H9 (cell line): ENCODE data around the gene WFDC12. TPM values are rescaled to one million over a fixed set of nuclear protein-coding genes. Genes with fewer than 3 reads are reported as not detected.

Experiments used
- DNase-seq: peaks from one replicate; pipeline ENCODE4 v3.0.0-alpha.2; 2017
- H2AFZ ChIP-seq: one replicate; pipeline ENCODE4 v1.6.1; 2013; ENCODE audit warnings: mild to moderate bottlenecking, low read length, control low read depth, moderate library complexity
- H2AK5ac ChIP-seq: 2 replicates; pipeline ENCODE4 v1.6.1; 2013; ENCODE audit warnings: low read length, control low read depth, mixed read lengths; ENCODE audit not compliant: insufficient read length
- H2BK120ac ChIP-seq: one replicate; pipeline ENCODE4 v1.6.1; 2013; ENCODE audit warnings: low read depth, mild to moderate bottlenecking, low read length, control low read depth, inconsistent platforms; ENCODE audit not compliant: poor library complexity, severe bottlenecking
- H2BK12ac ChIP-seq: 2 replicates; pipeline ENCODE4 v1.6.1; 2013; ENCODE audit warnings: low read length, control low read depth, mixed read lengths, low read depth; ENCODE audit not compliant: insufficient read length
- H2BK15ac ChIP-seq: 2 replicates; pipeline ENCODE4 v1.6.1; 2013; ENCODE audit warnings: low read depth, low read length, control low read depth
- H2BK20ac ChIP-seq: one replicate; pipeline ENCODE4 v1.6.1; 2013; ENCODE audit warnings: low read depth, mild to moderate bottlenecking, low read length, control low read depth, inconsistent platforms; ENCODE audit not compliant: poor library complexity, severe bottlenecking
- H2BK5ac ChIP-seq: 2 replicates; pipeline ENCODE4 v1.6.1; 2013; ENCODE audit warnings: low read length, control low read depth, mixed read lengths; ENCODE audit not compliant: insufficient read length
- H3K14ac ChIP-seq: 2 replicates; pipeline ENCODE4 v1.6.1; 2013; ENCODE audit warnings: low read length, control low read depth; ENCODE audit not compliant: insufficient read depth
- H3K18ac ChIP-seq: 2 replicates; pipeline ENCODE4 v1.6.1; 2013; ENCODE audit warnings: low read depth, mild to moderate bottlenecking, mixed read lengths, low read length, control low read depth; ENCODE audit not compliant: insufficient read length
- H3K23ac ChIP-seq: 2 replicates; pipeline ENCODE4 v1.6.1; 2013; ENCODE audit warnings: low read length, control low read depth, mixed read lengths, low read depth; ENCODE audit not compliant: insufficient read length
- H3K23me2 ChIP-seq: 2 replicates; pipeline ENCODE4 v1.6.1; 2013; ENCODE audit warnings: low read depth, mild to moderate bottlenecking, mixed read lengths, low read length, control low read depth; ENCODE audit not compliant: insufficient read length, poor library complexity, severe bottlenecking
- H3K27ac ChIP-seq: 2 replicates; pipeline ENCODE4 v1.5.1; 2013; ENCODE audit warnings: low read length, control low read depth, mixed read lengths, low read depth; ENCODE audit not compliant: insufficient read length
- H3K27me3 ChIP-seq: 2 replicates; pipeline ENCODE4 v1.6.1; 2013; ENCODE audit warnings: low read length, control low read depth, inconsistent platforms; ENCODE audit not compliant: insufficient read depth
- H3K4ac ChIP-seq: 2 replicates; pipeline ENCODE4 v1.6.1; 2013; ENCODE audit warnings: low read depth, mild to moderate bottlenecking, control low read depth, inconsistent platforms, low read length, moderate library complexity
- H3K4me1 ChIP-seq: 2 replicates; pipeline ENCODE4 v1.6.1; 2013; ENCODE audit warnings: low read length, control low read depth, inconsistent platforms; ENCODE audit not compliant: insufficient read depth
- H3K4me2 ChIP-seq: 2 replicates; pipeline ENCODE4 v1.6.1; 2013; ENCODE audit warnings: low read length, control low read depth, mixed read lengths; ENCODE audit not compliant: insufficient read length, insufficient read depth
- H3K56ac ChIP-seq: 2 replicates; pipeline ENCODE4 v1.6.1; 2013; ENCODE audit warnings: low read depth, mild to moderate bottlenecking, mixed read lengths, low read length, control low read depth; ENCODE audit not compliant: insufficient read length
- H3K79me1 ChIP-seq: 2 replicates; pipeline ENCODE4 v1.6.1; 2013; ENCODE audit warnings: low read depth, mild to moderate bottlenecking, moderate library complexity, low read length, control low read depth, inconsistent platforms; ENCODE audit not compliant: insufficient read depth, poor library complexity, severe bottlenecking
- H3K79me2 ChIP-seq: 2 replicates; pipeline ENCODE4 v1.6.1; 2013; ENCODE audit warnings: low read length, control low read depth, inconsistent platforms; ENCODE audit not compliant: insufficient read depth
- H3K9ac ChIP-seq: 2 replicates; pipeline ENCODE4 v1.6.1; 2013; ENCODE audit warnings: low read length, control low read depth, mixed read lengths; ENCODE audit not compliant: insufficient read length; ENCODE audit errors: extremely low read depth
- H3K9me3 ChIP-seq: one replicate; pipeline ENCODE4 v1.6.1; 2013; ENCODE audit warnings: low read depth, low read length, inconsistent platforms; ENCODE audit not compliant: control insufficient read depth
- H3T11ph ChIP-seq: one replicate; pipeline ENCODE4 v1.6.1; 2013; ENCODE audit warnings: mild to moderate bottlenecking, low read length, control low read depth, inconsistent platforms
- H4K20me1 ChIP-seq: one replicate; pipeline ENCODE4 v1.6.1; 2013; ENCODE audit not compliant: control insufficient read depth, insufficient read length, insufficient read depth
- H4K5ac ChIP-seq: 2 replicates; pipeline ENCODE4 v1.6.1; 2013; ENCODE audit warnings: low read depth, mild to moderate bottlenecking, mixed read lengths, low read length, control low read depth; ENCODE audit not compliant: insufficient read length
- H4K8ac ChIP-seq: replicated peaks from 2 replicates; pipeline ENCODE4 v1.6.1; 2013; ENCODE audit warnings: low read length, control low read depth, mixed read lengths, low read depth; ENCODE audit not compliant: insufficient read length
- H4K91ac ChIP-seq: 2 replicates; pipeline ENCODE4 v1.6.1; 2013; ENCODE audit warnings: low read depth, mild to moderate bottlenecking, moderate library complexity, mixed read lengths, low read length, control low read depth; ENCODE audit not compliant: insufficient read length
- H3K27ac Mint-ChIP-seq, 3 experiments: 2 replicates in 2 of 3; 3 replicates in 1 of 3; pipeline ENCODE4 v1.8.0; 2020 to 2021; ENCODE audit warnings: mixed read lengths in 3 of 3, mild to moderate bottlenecking in 1 of 3, moderate library complexity in 1 of 3
- H3K27me3 Mint-ChIP-seq: 2 replicates; pipeline ENCODE4 v1.8.0; 2021; ENCODE audit warnings: low read depth, mild to moderate bottlenecking, moderate library complexity, mixed read lengths
- H3K36me3 Mint-ChIP-seq, 3 experiments: 2 replicates in 2 of 3; 3 replicates in 1 of 3; pipeline ENCODE4 v1.8.0; 2020 to 2021; ENCODE audit warnings: low read depth in 3 of 3, mixed read lengths in 3 of 3; ENCODE audit not compliant: insufficient read depth in 1 of 3
- H3K4me1 Mint-ChIP-seq, 2 experiments: 2 replicates each; pipeline ENCODE4 v1.8.0; 2020; ENCODE audit warnings: mixed read lengths in 2 of 2
- H3K4me3 Mint-ChIP-seq, 2 experiments: 2 replicates in 1 of 2; 3 replicates in 1 of 2; pipeline ENCODE4 v1.8.0; 2020 to 2021; ENCODE audit warnings: mild to moderate bottlenecking in 2 of 2, mixed read lengths in 2 of 2, moderate library complexity in 1 of 2
- H3K9me3 Mint-ChIP-seq, 2 experiments: 2 replicates in 1 of 2; 3 replicates in 1 of 2; pipeline ENCODE4 v1.8.0; 2020; ENCODE audit warnings: mild to moderate bottlenecking in 2 of 2, mixed read lengths in 2 of 2, moderate library complexity in 1 of 2
- CTCF ChIP-seq: fragments of 200-600 bp; sonication (generic); conservative IDR thresholded peaks from 3 replicates; pipeline ENCODE4 v1.8.0; 2021; ENCODE audit warnings: antibody characterized with exemption, mild to moderate bottlenecking
- WGBS: extraction: QIAGEN DNeasy Blood & Tissue Kit; methylation state at CpG from one replicate; pipeline ENCODE4 v1.1.7; 2013; ENCODE audit warnings: missing lambda C conversion rate, low lambda C conversion rate, mixed read lengths; ENCODE audit not compliant: insufficient read length; ENCODE audit errors: extremely low coverage; 5-methylcytosine and 5-hydroxymethylcytosine counted together
- total RNA-seq: library from RNA; stranded (reverse); gene quantifications from 2 replicates; pipeline ENCODE4 v1.2.1, GENCODE V29; 2021

The WFDC12 gene
- total RNA-seq, 1 experiment from 2014 or later, result not detected

- Histone ChIP-seq H3K4me2 (no peak overlapping the region), H3K4ac (no peak overlapping the region), H3K23me2 (no peaks in the 10 kb centered on the region), H2BK20ac (no peak overlapping the region), H2BK120ac (no peak overlapping the region), H2BK5ac (no peak overlapping the region), H2AFZ (no peak overlapping the region), H3K4me1 (no peaks in the 10 kb centered on the region), H3K23ac (no peak overlapping the region), H4K91ac (no peak overlapping the region), H3K18ac (no peak overlapping the region), H4K20me1 (no peaks in the 10 kb centered on the region), H3K9ac (no peak overlapping the region), H4K8ac (no peak overlapping the region), H3K27ac (no peak overlapping the region), H3K9me3 (no peaks in the 10 kb centered on the region), H3K79me2 (no peaks in the 10 kb centered on the region), H3K27me3 (no peaks in the 10 kb centered on the region), H2AK5ac (no peak overlapping the region), H2BK12ac (no peak overlapping the region), H3K56ac (no peak overlapping the region), H3T11ph (no peak overlapping the region), H3K79me1 (no peaks in the 10 kb centered on the region), H2BK15ac (no peak overlapping the region), H3K14ac (no peak overlapping the region), H4K5ac (no peak overlapping the region)
- no CpG with 5 or more reads among the region's 2 CpGs for WGBS
- Mint-ChIP-seq H3K27ac (no peak overlapping the region), H3K27me3 (peaks cover 6% of the 10 kb centered on the region), H3K4me3 (no peak overlapping the region), H3K4me1 (no peaks in the 10 kb centered on the region), H3K9me3 (no peaks in the 10 kb centered on the region), H3K36me3 (no peaks in the 10 kb centered on the region)
- DNase-seq, result no peak
- TF ChIP-seq CTCF, result no peak
Measured at GRCh38 chr20:45136911-45137310, 12.6 kb upstream of the WFDC12 start.
